Measurements from ENCODE around the gene TBC1D25.

DNA sequence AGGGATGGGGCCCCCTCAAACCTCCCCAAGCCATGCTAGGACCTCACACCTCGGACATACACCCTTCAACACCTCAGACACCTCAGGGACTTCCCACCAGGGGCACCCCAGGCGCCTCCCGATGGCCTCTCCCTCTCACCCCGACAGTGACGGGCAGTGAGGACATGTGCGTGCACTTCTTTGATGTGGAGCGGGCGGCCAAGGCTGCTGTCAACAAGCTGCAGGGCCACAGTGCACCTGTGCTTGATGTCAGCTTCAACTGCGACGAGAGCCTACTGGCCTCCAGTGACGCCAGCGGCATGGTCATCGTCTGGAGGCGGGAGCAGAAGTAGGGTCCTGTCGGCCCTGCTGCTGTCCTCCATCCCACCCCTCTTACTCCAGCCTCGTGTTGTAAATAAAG, 65.2 kb downstream of the TBC1D25 start:
- TF ChIP-seq, protein P1, sequence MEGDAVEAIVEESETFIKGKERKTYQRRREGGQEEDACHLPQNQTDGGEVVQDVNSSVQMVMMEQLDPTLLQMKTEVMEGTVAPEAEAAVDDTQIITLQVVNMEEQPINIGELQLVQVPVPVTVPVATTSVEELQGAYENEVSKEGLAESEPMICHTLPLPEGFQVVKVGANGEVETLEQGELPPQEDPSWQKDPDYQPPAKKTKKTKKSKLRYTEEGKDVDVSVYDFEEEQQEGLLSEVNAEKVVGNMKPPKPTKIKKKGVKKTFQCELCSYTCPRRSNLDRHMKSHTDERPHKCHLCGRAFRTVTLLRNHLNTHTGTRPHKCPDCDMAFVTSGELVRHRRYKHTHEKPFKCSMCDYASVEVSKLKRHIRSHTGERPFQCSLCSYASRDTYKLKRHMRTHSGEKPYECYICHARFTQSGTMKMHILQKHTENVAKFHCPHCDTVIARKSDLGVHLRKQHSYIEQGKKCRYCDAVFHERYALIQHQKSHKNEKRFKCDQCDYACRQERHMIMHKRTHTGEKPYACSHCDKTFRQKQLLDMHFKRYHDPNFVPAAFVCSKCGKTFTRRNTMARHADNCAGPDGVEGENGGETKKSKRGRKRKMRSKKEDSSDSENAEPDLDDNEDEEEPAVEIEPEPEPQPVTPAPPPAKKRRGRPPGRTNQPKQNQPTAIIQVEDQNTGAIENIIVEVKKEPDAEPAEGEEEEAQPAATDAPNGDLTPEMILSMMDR (IDR thresholded peaks at IDR 0.05; ENCODE audit: insufficient read depth, low read depth, low read length): no peak
- TF ChIP-seq EZH2 (IDR thresholded peaks at IDR 0.05; ENCODE audit: insufficient read depth, low read length): no peak

Measured in astrocyte (in vitro differentiated cells and primary cell).